ENCODE results near the gene ALOX12B.
"Not testable (repeated sequence)": the region's sequence is repeated elsewhere in the genome, so short reads cannot be mapped to it uniquely, and the experiment has no call there.

Gene ALOX12B

GRCh38 chr17:8041979-8042378 lies 45.5 kb downstream of the ALOX12B start:
- no peak for DNase-seq

GRCh38 chr17:8041249-8041928 lies 46.1 kb downstream of the ALOX12B start:
- no peak for DNase-seq

GRCh38 chr17:8039611-8040168 lies 47.8 kb downstream of the ALOX12B start:
- no peak for DNase-seq

GRCh38 chr17:8038954-8039610 lies 48.4 kb downstream of the ALOX12B start, which contains the start of gene ALOX15B:
Gene ALOX15B (plus strand): TSS chr17:8039059. CDS start chr17:8039156, 97 bp downstream.
- DNase-seq, result no peak

- DNase-seq, result no peak
Measured at GRCh38 chr17:8032442-8032841, 55.1 kb downstream of the ALOX12B start.

- DNase-seq, result no peak
Measured at GRCh38 chr17:8031950-8032349, 55.6 kb downstream of the ALOX12B start.

- no peak for DNase-seq
Measured at GRCh38 chr17:8031261-8031661, 56.3 kb downstream of the ALOX12B start.

- DNase-seq, result no peak
Measured at GRCh38 chr17:8029121-8029520, 58.4 kb downstream of the ALOX12B start.

GRCh38 chr17:8025176-8025911 lies 62.2 kb downstream of the ALOX12B start:
- DNase-seq, result no peak

GRCh38 chr17:8024161-8024560 lies 63.4 kb downstream of the ALOX12B start:
- not testable (repeated sequence) for DNase-seq

Data from effector CD4-positive, alpha-beta T cell (primary cell).